AG10803 (cell line): Measurements from ENCODE around the gene TEX48.

Experiments used
- DNase-seq: peaks from one replicate; pipeline ENCODE4 v3.0.0; 2010; ENCODE audit warnings: low read depth
- H3K4me3 ChIP-seq: 2 replicates; pipeline ENCODE4 v1.5.1; 2011; ENCODE audit warnings: mild to moderate bottlenecking, low read length, control low read depth
- CTCF ChIP-seq: conservative IDR thresholded peaks from 2 replicates; pipeline ENCODE4 v1.5.1; 2011; ENCODE audit warnings: mild to moderate bottlenecking, low read length, control low read depth, inconsistent platforms

TEX48 gene

GRCh38 chr9:114624677-114625076 lies 57.3 kb downstream of the TEX48 start:
- DNase-seq = no peak
- no peak for TF ChIP-seq CTCF
- no peak overlapping the region for H3K4me3 ChIP-seq

GRCh38 chr9:114621975-114622609 lies 59.9 kb downstream of the TEX48 start:
- no peak for TF ChIP-seq CTCF
- no peak overlapping the region for H3K4me3 ChIP-seq
- peak; percentile 81 for DNase-seq

GRCh38 chr9:114621561-114621960 lies 60.4 kb downstream of the TEX48 start:
- no peak for DNase-seq
- H3K4me3 ChIP-seq = no peak overlapping the region
- no peak for TF ChIP-seq CTCF

- DNase-seq = no peak
- no peak overlapping the region for H3K4me3 ChIP-seq
- TF ChIP-seq CTCF = no peak
Measured at GRCh38 chr9:114619191-114619761, 62.7 kb downstream of the TEX48 start.

GRCh38 chr9:114616684-114617520 lies 65.1 kb downstream of the TEX48 start:
- TF ChIP-seq CTCF = no peak
- H3K4me3 ChIP-seq = no peak overlapping the region
- DNase-seq = no peak
